K562 (cell line): ENCODE data around the gene CRYM. TPM values are rescaled to one million over a fixed set of nuclear protein-coding genes. Genes with fewer than 3 reads are reported as not detected.

Experiments used
- ATAC-seq: fragments of 200-7000 bp; cut with Tn5 transposase; 3 replicates; pipeline ENCODE4 v1.9.1; 2020; ENCODE audit warnings: moderate library complexity
- Bru-seq: library from RNA; stranded (reverse); fragments of 400-500 nt; gene quantifications from one replicate; lab custom pipeline; 2021; lab: Mats Ljungman, UMichigan
- BruChase-seq, 2 experiments: library from RNA; stranded (reverse); fragments of 400-500 nt; gene quantifications; one replicate each; lab custom pipeline; 2021; lab: Mats Ljungman, UMichigan
- BruUV-seq: library from RNA; stranded (reverse); fragments of 400-500 nt; replicated peaks from 2 replicates; lab custom pipeline; 2021; lab: Mats Ljungman, UMichigan
- CTCF ChIA-PET: fragments of 300-600 bp; formaldehyde crosslinking; extraction: SDS; loops from one replicate; lab custom pipeline; 2021; ENCODE audit warnings: low intra/inter-chr PET ratio; lab: Yijun Ruan, JAX
- POLR2A ChIA-PET: fragments of 300-600, 350-650 bp; sonication (Branson Sonifier 250); formaldehyde crosslinking; extraction: SDS; loops from one replicate; lab custom pipeline; 2021; ENCODE audit warnings: antibody characterized with exemption, inconsistent platforms; lab: Yijun Ruan, JAX
- DNase-seq, 4 experiments: peaks; one replicate each; pipeline versions ENCODE4 v3.0.0 to v3.0.0-alpha.2; 2011 to 2018; ENCODE audit warnings: low spot score in 3 of 4, mixed read lengths in 3 of 4; ENCODE audit errors: extremely low read depth in 1 of 4
- FAIRE-seq: peaks from 2 replicates; lab custom pipeline; 2011; peaks lifted over from hg19 to GRCh38; lab: Jason Lieb, UNC
- H2AFZ ChIP-seq: 2 replicates; pipeline ENCODE4 v1.6.0; 2011; ENCODE audit warnings: low read depth, low read length, control low read depth, inconsistent platforms
- H3K27ac ChIP-seq: fragments of 200-600 bp; 3 replicates; pipeline ENCODE4 v1.8.0; 2011; ENCODE audit warnings: low read depth, mild to moderate bottlenecking, control low read depth, inconsistent platforms, low read length, moderate library complexity, mixed read lengths; ENCODE audit errors: extremely low read depth
- H3K27me3 ChIP-seq, 2 experiments: fragments of 300-600 bp in 1 of 2; 2 replicates in 1 of 2; 3 replicates in 1 of 2; pipeline versions ENCODE4 v1.6.0 to v1.8.0; 2011; ENCODE audit warnings: inconsistent platforms in 2 of 2, low read length in 2 of 2, mild to moderate bottlenecking in 1 of 2, mixed read lengths in 1 of 2, moderate library complexity in 1 of 2; ENCODE audit not compliant: control insufficient read depth in 2 of 2, insufficient read depth in 2 of 2
- H3K36me3 ChIP-seq: fragments of 300-600 bp; 3 replicates; pipeline ENCODE4 v1.8.0; 2011; ENCODE audit warnings: mild to moderate bottlenecking, low read length, inconsistent platforms; ENCODE audit not compliant: control insufficient read depth, insufficient read depth
- H3K4me1 ChIP-seq, 2 experiments: fragments of 200-600 bp in 1 of 2; replicated peaks in 1 of 2; 2 replicates in 1 of 2; 3 replicates in 1 of 2; pipeline versions ENCODE4 v1.5.1 to v1.8.0; 2011; ENCODE audit warnings: inconsistent platforms in 2 of 2, low read length in 2 of 2, mild to moderate bottlenecking in 1 of 2, mixed read lengths in 1 of 2, moderate library complexity in 1 of 2; ENCODE audit not compliant: control insufficient read depth in 2 of 2, insufficient read depth in 2 of 2
- H3K4me2 ChIP-seq: 2 replicates; pipeline ENCODE4 v1.6.1; 2011; ENCODE audit warnings: low read length, control low read depth, inconsistent platforms, mixed read lengths; ENCODE audit not compliant: insufficient read depth
- H3K4me3 ChIP-seq: fragments of 200-600 bp; sonication (generic), shearing (Covaris generic); 2 replicates; pipeline ENCODE4 v1.5.1; 2016; ENCODE audit warnings: control low read depth, inconsistent platforms
- H3K79me2 ChIP-seq: fragments of 200-600 bp; 3 replicates; pipeline ENCODE4 v1.8.0; 2011; ENCODE audit warnings: low read length, inconsistent platforms; ENCODE audit not compliant: control insufficient read depth, insufficient read depth
- H3K9ac ChIP-seq, 2 experiments: 2 replicates each; pipeline versions ENCODE4 v1.6.0 to v1.6.1; 2011; ENCODE audit warnings: low read depth in 2 of 2, low read length in 2 of 2, control low read depth in 1 of 2, inconsistent platforms in 1 of 2, mild to moderate bottlenecking in 1 of 2, mixed read lengths in 1 of 2; ENCODE audit not compliant: insufficient read depth in 1 of 2
- H3K9me1 ChIP-seq: one replicate; pipeline ENCODE4 v1.6.0; 2011; ENCODE audit warnings: inconsistent platforms, mild to moderate bottlenecking, low read length, moderate library complexity; ENCODE audit not compliant: control insufficient read depth, insufficient read depth
- H3K9me3 ChIP-seq: replicated peaks from 2 replicates; pipeline ENCODE4 v1.5.1; 2011; ENCODE audit warnings: low read depth, low read length, inconsistent platforms; ENCODE audit not compliant: control insufficient read depth, insufficient read depth
- H4K20me1 ChIP-seq: replicated peaks from 2 replicates; pipeline ENCODE4 v1.6.1; 2011; ENCODE audit warnings: low read length, inconsistent platforms, mixed read lengths; ENCODE audit not compliant: control insufficient read depth, insufficient read depth
- HDAC1 ChIP-seq, 2 experiments: fragments of 450-650 bp; IDR thresholded peaks; 2 replicates each; pipeline ENCODE4 v1.6.1; 2016 to 2017; ENCODE audit warnings: inconsistent platforms in 1 of 2, mild to moderate bottlenecking in 1 of 2, moderate library complexity in 1 of 2
- HDAC8 ChIP-seq: fragments of 450-650 bp; IDR thresholded peaks from 2 replicates; pipeline ENCODE4 v1.6.1; 2016; ENCODE audit warnings: mild to moderate bottlenecking, missing genetic modification characterization, moderate library complexity, missing compliant biosample characterization
- JUND ChIP-seq, 2 experiments: IDR thresholded peaks; 2 replicates in 1 of 2; 3 replicates in 1 of 2; pipeline ENCODE4 v1.6.1; 2011; ENCODE audit warnings: borderline replicate concordance in 2 of 2, low read depth in 2 of 2, low read length in 2 of 2, improper control_type of control experiment in 1 of 2, missing biosample characterization in 1 of 2, missing genetic modification characterization in 1 of 2, missing genetic modification reagents in 1 of 2
- MAZ ChIP-seq, 2 experiments: fragments of 450-650 bp in 1 of 2; sonication (generic) in 1 of 2; formaldehyde crosslinking; IDR thresholded peaks in 1 of 2; conservative IDR thresholded peaks in 1 of 2; 2 replicates each; pipeline versions ENCODE4 v1.4.0 to v1.5.0; 2020; ENCODE audit warnings: mild to moderate bottlenecking in 1 of 2, missing genetic modification reagents in 1 of 2
- RERE ChIP-seq: sonication (generic); formaldehyde crosslinking; IDR thresholded peaks from 2 replicates; pipeline ENCODE4 v1.8.0; 2023; ENCODE audit warnings: missing genetic modification reagents, mild to moderate bottlenecking, borderline replicate concordance
- RFX5 ChIP-seq: IDR thresholded peaks from 2 replicates; pipeline ENCODE4 v1.6.1; 2011; ENCODE audit warnings: low read depth, mild to moderate bottlenecking, improper control_type of control experiment, low read length
- SMARCB1 ChIP-seq: IDR thresholded peaks from 2 replicates; pipeline ENCODE4 v1.6.1; 2011; ENCODE audit warnings: improper control_type of control experiment, low read depth; ENCODE audit not compliant: insufficient read length
- SOX6 ChIP-seq: fragments of 450-650 bp; IDR thresholded peaks from 2 replicates; pipeline ENCODE4 v1.6.1; 2014; ENCODE audit warnings: mild to moderate bottlenecking
- ZBTB7A ChIP-seq: IDR thresholded peaks from 2 replicates; pipeline ENCODE4 v1.6.1; 2011; ENCODE audit warnings: low read depth, mild to moderate bottlenecking, low read length, moderate library complexity, borderline replicate concordance; ENCODE audit not compliant: control insufficient read depth
- WGBS: fragments of 100-300 bp; shearing (Covaris generic); methylation state at CpG from one replicate; pipeline ENCODE4 v1.1.6; 2016; ENCODE audit warnings: low coverage, mixed read lengths; ENCODE audit not compliant: insufficient coverage; ENCODE audit errors: missing lambda C conversion rate; 5-methylcytosine and 5-hydroxymethylcytosine counted together
- in situ Hi-C: fragments of 300-500 bp; cut with MboI; formaldehyde crosslinking; loops from 4 replicates; pipeline ENCODE4 v1.15.0; 2018; ENCODE audit warnings: inconsistent platforms, mixed read lengths
- intact Hi-C: fragments of 100-400 bp; cut with micrococcal nuclease; formaldehyde crosslinking; loops from 2 replicates; pipeline ENCODE4 v1.14.2; 2022
- long read RNA-seq, 3 experiments: library from polyadenylated mRNA in 2 of 3; library from RNA in 1 of 3; unstranded in 2 of 3; stranded (forward) in 1 of 3; transcript quantifications; one replicate each; pipeline ENCODE4 v2.0.0, GENCODE V29; 2019 to 2022
- polyA minus RNA-seq, 3 experiments: library from RNA; depleted of rRNA, polyadenylated mRNA; stranded (reverse); fragments of >200 nt; gene quantifications; 2 replicates each; pipeline ENCODE4 v1.2.3, GENCODE V29; 2011
- polyA plus RNA-seq, 8 experiments: library from polyadenylated mRNA; depleted of rRNA in 4 of 8; stranded (reverse) in 5 of 8; unstranded in 3 of 8; fragments of >200 nt; fragmentation: Nextera tagmentation in 2 of 8; fragmentation: Illumina TruSeq in 1 of 8; extraction: Ambion mirVana in 2 of 8; extraction: Trizol in 1 of 8; gene quantifications; 2 replicates each; pipeline versions ENCODE4 v1.2.1 to v1.2.3, GENCODE V29; 2011 to 2014; ENCODE audit warnings: inconsistent platforms in 1 of 8, missing spikeins in 1 of 8
- total RNA-seq, 7 experiments: library from RNA; depleted of rRNA in 6 of 7; stranded (reverse); fragments of >200 nt in 6 of 7; fragmentation: Illumina TruSeq in 2 of 7; extraction: Trizol in 2 of 7; gene quantifications; 2 replicates each; pipeline versions ENCODE4 v1.2.1 to v1.2.3, GENCODE V29; 2011 to 2021; ENCODE audit warnings: low replicate concordance in 1 of 7

CRYM gene
- total RNA-seq (2011; cell fraction: chromatin; rRNA removed; ENCODE audit: low replicate concordance), result 0.58 and 1.00 TPM in 2 replicates
- 0.33 and 0.66 TPM in 2 replicates for total RNA-seq (2011; cell fraction: nucleolus; rRNA removed)
- 0.46 and 0.66 TPM in 2 replicates for total RNA-seq (2011; cell fraction: nucleoplasm; rRNA removed)
- total RNA-seq (2014; rRNA removed) (0.41 and 0.65 TPM in 2 replicates), total RNA-seq (2014; rRNA removed; fragmentation: Illumina TruSeq; extraction: Trizol) (0.41 and 0.47 TPM in 2 replicates), total RNA-seq (2015; rRNA removed; fragmentation: Illumina TruSeq; extraction: Trizol) (0.23 and 0.58 TPM in 2 replicates), total RNA-seq (2021) (0.98 TPM in 2 replicates), polyA plus RNA-seq (2011; rRNA removed) (0.56 and 0.62 TPM in 2 replicates), polyA plus RNA-seq (2014; fragmentation: Illumina TruSeq; extraction: Trizol) (0.47 and 0.59 TPM in 2 replicates), polyA plus RNA-seq (2014; fragmentation: Nextera tagmentation; extraction: Ambion mirVana) (under 1 TPM; 0.08 to 0.15 TPM), polyA plus RNA-seq (2014; rRNA removed) (0.37 and 0.73 TPM in 2 replicates), polyA minus RNA-seq (2011; rRNA and poly(A)+ RNA removed) (0.28 and 0.36 TPM in 2 replicates), Bru-seq, nascent RNA (percentile 19 among the genes with signal in this experiment), BruChase-seq, experiment 1, labeled RNA remaining after a 2-hour chase (percentile 6 among the genes with signal in this experiment), BruChase-seq, experiment 2, labeled RNA remaining after a 6-hour chase (percentile 22 among the genes with signal in this experiment)
- polyA plus RNA-seq (2011; cell fraction: cytosol; rRNA removed), result 0.62 and 1.7 TPM in 2 replicates
- 0.77 and 0.79 TPM in 2 replicates for polyA plus RNA-seq (2011; cell fraction: nucleus; rRNA removed)
- 0.82 and 1.5 TPM in 2 replicates for polyA plus RNA-seq (2012)
- polyA minus RNA-seq (2011; cell fraction: cytosol; rRNA and poly(A)+ RNA removed), result not detected in 2 replicates
- polyA minus RNA-seq (2011; cell fraction: nucleus; rRNA and poly(A)+ RNA removed), result 0.33 TPM in 1 of 2 replicates, not detected in the other
- long read RNA-seq, experiment 1, result 0 reads
- long read RNA-seq, experiment 2, partial matches to known transcripts, result 4 of 5 reads
- long read RNA-seq, experiment 2, other reads (novel, unspliced or antisense), result 1 of 5 reads
- long read RNA-seq, experiment 3, result 0 reads

GRCh38 chr16:21277927-21278706 lies at the start of gene CRYM:
Gene CRYM, minus strand, starts transcription at chr16:21278290. Its CDS starts 39 bp downstream, at chr16:21278251.
- H4K20me1 ChIP-seq, result no peaks in the 10 kb centered on the region
- peaks cover 19 to 35% of the 10 kb centered on the region in 2 experiments for H3K27me3 ChIP-seq
- H3K4me2 ChIP-seq, result peak within 1 kb of the TSS; percentile 87
- WGBS, result 4% methylated on average over 32 of the region's 46 CpGs
- H3K4me1 ChIP-seq, result peaks cover 5 to 15% of the 10 kb centered on the region in 2 experiments; a peak in 3 of 5 replicates
- in situ Hi-C loops (loop anchor here (5.0 kb wide), 1 partner anchor 81 kb away; no protein-coding TSS in a partner anchor), intact Hi-C loops (loop anchor here (1.0 to 5.0 kb wide), 3 partner anchors 22 to 89 kb away; no protein-coding TSS in a partner anchor)
- H3K9me3 ChIP-seq, result peaks cover 7% of the 10 kb centered on the region
- no peak within 1 kb of the TSS; the same call in 2 of the 3 replicates for H3K27ac ChIP-seq
- no peak for FAIRE-seq
- H3K36me3 ChIP-seq, result no peaks in the 10 kb centered on the region
- ChIA-PET CTCF (interaction anchor here (3.9 kb wide), 1 partner anchor 89 kb away, joined by 27 read pairs; no protein-coding TSS in a partner anchor), POLR2A (interaction anchor here (1.0 to 1.1 kb wide), 3 partner anchors 9 to 61 kb away, joined by 3 to 5 read pairs (median 4); no protein-coding TSS in a partner anchor)
- peak within 1 kb of the TSS; percentile 36 for H3K4me3 ChIP-seq
- ATAC-seq, result peak; percentile 99
- no TSS peak for BruUV-seq
- peak; percentile 66 to 86 (median 86) for DNase-seq
- H2AFZ ChIP-seq, result peak within 1 kb of the TSS; percentile 77
- no peaks in the 10 kb centered on the region for H3K79me2 ChIP-seq
- H3K9ac ChIP-seq, result peak within 1 kb of the TSS in 1 of 2 experiments; percentile 90; a peak in 3 of 4 replicates
- H3K9me1 ChIP-seq, result no peaks in the 10 kb centered on the region
- TF ChIP-seq SOX6 (peak; percentile 20; the same call in 1 of the 2 replicates), RFX5 (no peak), RERE (no peak), JUND (IDR thresholded peaks at IDR 0.05; ENCODE audit: borderline replicate concordance, low read depth, low read length) (peak; percentile 43; the same call in 1 of the 2 replicates), JUND (tag; IDR thresholded peaks at IDR 0.05; ENCODE audit: borderline replicate concordance, low read depth, low read length) (no peak), MAZ (CRISPR knock-in tag; conservative IDR thresholded peaks at IDR 0.05 in 1 of 2, IDR thresholded peaks at IDR 0.05 in 1 of 2) (peak; percentile 61 to 89), ZBTB7A (peak; percentile 96), HDAC8 (tag) (no peak), HDAC1 (IDR thresholded peaks at IDR 0.05) (0 out of 4 replicates have a peak, but pooled peaks of 1 of the 2 experiments have one; percentile 13), SMARCB1 (no peak)
